Stimulated activated CD8-positive, alpha-beta memory T cell treated with anti-CD3 and anti-CD28 coated beads, Interleukin-15, amount 100 ng/mL, for 48 hours (primary cell): ENCODE measurements around the gene TTLL12.

Source experiments
- DNase-seq, 2 donors: peaks; one replicate each; pipeline ENCODE4 v3.0.0-alpha.2; 2020; ENCODE audit warnings: low read depth in 2 of 2

The TTLL12 gene

GRCh38 chr22:43199541-43199940 lies 12.6 kb upstream of the TTLL12 start:
- no peak for DNase-seq

DNA sequence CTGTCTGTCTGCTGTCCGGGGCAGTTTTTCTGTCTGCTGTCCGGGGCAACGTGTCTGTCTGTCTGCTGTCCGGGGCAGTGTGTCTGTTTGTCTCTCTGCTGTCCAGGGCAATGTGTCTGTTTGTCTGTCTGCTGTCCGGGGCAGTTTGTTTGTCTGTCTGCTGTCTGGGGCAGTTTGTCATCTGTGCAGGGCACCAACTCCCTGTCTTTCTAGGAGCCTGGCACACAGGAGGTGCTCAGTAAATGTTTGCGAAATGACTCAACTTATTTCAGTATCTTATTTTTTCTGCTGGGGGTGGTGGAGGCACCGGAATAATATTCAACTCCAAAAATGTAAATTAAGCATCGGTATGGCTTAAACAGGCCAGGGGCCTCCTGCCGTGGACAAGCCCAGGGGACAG lies 12.0 kb upstream of the TTLL12 start:
- DNase-seq, result no peak

- no peak for DNase-seq
These were observed 11.2 kb upstream of the TTLL12 start for GRCh38 chr22:43198126-43198525.

DNA sequence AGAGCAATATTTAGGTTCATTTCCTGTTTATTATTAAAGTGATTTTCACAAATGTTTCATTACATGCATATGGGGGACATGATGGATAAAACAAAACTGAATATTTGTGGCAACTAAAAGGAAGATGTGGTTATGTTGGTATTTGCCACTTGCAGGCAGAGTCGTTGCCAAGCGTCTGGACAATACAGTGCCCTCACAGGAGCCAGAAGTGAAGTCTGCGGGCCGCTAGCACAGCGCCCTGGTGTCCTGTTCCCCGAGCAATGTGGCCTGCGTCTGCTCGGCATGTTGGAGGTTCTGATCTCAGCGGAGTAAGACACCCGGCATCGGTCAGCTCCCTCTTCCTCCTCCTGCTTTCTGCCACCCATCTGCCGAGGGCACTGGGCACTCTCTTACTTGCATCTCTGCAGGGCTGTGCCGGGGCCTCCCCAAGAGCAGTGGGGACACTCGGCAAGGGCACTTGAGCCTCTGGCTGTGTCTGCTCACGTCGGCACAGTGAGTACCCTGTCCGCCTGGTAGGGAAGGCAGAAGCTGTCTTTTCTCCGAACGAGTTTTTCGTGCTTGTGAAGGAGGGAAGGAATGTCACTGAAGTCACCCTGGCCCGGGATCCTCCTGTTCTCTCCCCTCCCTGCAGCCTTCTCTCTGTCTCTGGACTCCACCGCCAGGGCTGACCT lies 10.5 kb upstream of the TTLL12 start:
- no peak for DNase-seq

GRCh38 chr22:43191831-43192230 lies 4.9 kb upstream of the TTLL12 start:
- DNase-seq, result no peak

GRCh38 chr22:43188829-43189545 lies 2.1 kb upstream of the TTLL12 start:
- no peak for DNase-seq

GRCh38 chr22:43187171-43188099 lies 501 bp upstream of the TTLL12 start:
- DNase-seq, result peak; percentile 95 to 97

DNA sequence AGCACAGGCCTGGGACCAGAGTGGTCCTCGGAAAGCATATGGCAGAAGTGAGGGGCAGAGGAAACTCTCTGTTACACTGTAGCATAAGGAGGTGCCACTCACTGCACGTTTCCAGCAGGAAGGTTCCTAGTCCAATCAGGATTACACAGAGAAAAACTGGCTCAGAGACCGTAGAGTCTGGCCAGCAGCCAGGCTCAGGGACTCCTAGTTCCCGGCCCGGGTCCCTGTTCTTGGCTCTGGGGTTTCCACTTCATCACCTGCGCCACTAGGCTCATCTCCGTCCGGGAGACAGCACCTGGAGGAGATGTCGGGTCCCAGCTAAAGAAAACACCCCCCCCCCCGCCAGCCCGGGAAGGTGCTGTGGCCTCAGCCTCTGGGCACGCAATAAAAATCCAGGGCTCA lies 1.1 kb downstream of the TTLL12 start:
- DNase-seq, result no peak

- DNase-seq, result no peak
These were observed 3.2 kb downstream of the TTLL12 start for GRCh38 chr22:43183496-43184277.

- DNase-seq, result no peak
These were observed 4.2 kb downstream of the TTLL12 start for GRCh38 chr22:43182726-43183125.

GRCh38 chr22:43182118-43182517 lies 4.8 kb downstream of the TTLL12 start:
- no peak for DNase-seq

- no peak for DNase-seq
These were observed 5.4 kb downstream of the TTLL12 start for GRCh38 chr22:43181321-43182076.

DNA sequence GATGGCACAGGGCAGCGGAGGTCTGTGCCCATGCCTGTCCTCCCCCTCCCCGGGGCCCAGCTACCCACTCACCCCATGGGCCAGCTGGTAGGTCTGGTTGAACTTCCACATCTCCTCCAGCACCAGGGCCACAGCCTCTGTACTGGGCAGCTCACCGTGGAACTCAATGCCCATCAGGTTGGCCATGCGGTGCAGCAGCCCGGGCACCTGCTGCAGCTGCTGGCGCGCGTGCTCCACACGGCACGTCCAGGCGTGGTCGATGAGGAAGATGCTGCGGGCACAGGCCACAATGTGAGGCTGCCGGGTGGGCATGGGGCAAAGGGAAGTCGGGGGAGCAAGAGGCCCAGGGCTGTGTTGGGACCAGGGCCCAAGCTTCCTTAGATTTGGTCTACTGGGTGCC lies 6.3 kb downstream of the TTLL12 start:
- no peak for DNase-seq

GRCh38 chr22:43179911-43180195 lies 7.1 kb downstream of the TTLL12 start:
- DNase-seq, result no peak

DNA sequence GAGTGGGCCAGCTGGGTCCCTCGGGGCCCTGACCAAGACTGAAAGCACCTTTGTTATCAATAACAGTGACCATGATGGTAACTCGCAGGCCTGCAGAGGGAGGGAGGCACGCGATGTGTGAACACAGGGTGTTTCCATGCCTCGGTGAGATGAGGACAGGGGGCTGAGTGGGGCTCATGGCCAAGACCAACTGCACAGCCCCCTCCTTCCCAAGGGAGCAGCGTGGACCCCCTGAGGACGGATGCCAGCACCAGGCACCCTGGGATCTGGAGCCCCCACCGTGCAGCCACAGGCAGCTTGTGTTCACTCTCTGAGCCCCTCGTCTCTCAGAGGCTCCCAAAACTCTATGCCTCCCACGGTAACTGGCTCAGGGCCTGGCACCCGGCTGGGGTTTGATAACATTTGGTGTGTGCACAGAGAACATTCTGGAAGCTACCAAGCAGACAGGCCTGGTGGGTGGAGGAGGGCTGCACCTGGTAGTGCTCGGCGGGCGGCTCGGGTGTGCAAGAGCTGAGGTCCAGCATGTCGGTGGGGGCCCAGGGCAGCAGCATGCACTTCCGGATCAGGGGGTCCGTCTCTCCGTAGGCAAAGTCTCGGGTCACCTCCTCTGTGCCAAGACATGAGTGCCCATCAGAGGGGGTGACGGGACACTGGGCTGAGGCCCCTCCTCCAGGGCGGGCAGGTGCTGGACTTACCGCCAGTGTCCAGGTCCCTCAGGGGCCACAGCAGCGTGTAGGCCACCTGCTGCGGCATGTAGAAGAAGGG lies 7.6 kb downstream of the TTLL12 start:
- no peak for DNase-seq

GRCh38 chr22:43177479-43177878 lies 9.5 kb downstream of the TTLL12 start:
- DNase-seq, result no peak

DNA sequence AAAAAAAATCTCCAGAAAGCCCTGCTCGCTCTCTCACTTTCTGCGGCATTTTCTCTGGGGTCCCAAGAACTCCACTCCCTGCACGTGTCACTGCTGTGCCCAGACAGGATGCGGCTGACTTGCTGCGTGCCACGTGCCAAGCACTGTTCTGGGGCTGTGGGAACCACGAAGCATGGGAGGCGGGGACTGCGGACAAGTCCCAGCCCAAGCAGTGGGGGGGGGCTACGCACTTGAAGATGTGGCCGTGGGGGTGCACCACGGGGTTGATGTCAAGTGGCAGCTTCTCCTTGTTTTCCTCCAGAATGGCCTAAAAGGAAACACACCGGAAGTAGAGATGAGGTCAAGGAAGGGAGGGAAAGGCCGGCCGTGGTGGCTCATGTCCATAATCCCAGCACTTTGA lies 10.8 kb downstream of the TTLL12 start:
- DNase-seq, result no peak

- DNase-seq, result no peak
These were observed 11.9 kb downstream of the TTLL12 start for GRCh38 chr22:43174941-43175531.

- DNase-seq, result no peak
These were observed 12.8 kb downstream of the TTLL12 start for GRCh38 chr22:43173976-43174720.
